ENCODE data around the gene BRMS1.
A peak's percentile ranks its signal among the peaks of the same experiment; 100 is the strongest.

The BRMS1 gene

DNA sequence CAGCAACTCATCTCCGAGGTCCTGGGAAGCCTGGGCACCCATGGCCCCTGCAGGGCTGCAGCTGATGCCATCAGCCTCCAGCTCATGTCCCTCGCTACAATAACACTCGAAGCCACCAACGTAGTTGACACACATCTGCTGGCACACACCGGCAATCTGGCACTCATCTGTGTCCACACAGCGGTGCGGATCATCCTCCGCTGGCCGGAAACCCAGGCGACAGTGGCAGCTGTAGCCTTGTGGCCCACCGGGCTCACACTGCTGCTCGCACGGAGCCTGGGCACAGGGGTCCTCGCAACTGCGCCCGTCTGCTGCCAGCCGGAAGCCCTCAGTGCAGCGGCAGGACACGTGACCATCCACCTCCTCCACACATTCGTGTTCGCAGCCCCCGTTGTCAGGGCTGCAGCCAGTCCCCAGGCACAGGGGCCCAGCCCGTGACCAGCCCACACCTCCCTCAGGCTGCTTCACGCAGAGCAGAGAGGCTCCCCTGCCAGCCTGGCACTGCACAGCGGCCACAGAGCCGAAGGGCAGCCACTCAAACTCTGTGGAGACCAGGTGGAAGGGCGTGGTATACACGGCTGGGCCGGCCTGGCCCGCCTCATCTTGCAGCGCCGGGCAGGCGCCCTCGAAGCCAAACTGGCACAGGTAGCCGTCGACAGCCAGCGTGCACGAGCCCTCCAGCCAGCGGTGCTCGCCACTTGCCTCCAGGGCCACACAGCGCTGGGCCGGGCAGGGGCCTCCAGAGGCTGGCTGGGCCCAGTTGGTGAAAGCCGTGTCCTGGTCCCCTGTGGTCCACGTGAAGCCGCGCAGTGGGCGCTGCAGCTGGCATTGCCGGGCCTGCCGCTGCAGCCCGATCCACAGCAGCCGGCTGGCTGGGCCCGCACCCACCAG, 28.7 kb downstream of the BRMS1 start:
- H3K4me3 ChIP-seq (ENCODE audit: low read depth, low read length): peak overlapping the region; percentile 58
- TF ChIP-seq, protein P1, sequence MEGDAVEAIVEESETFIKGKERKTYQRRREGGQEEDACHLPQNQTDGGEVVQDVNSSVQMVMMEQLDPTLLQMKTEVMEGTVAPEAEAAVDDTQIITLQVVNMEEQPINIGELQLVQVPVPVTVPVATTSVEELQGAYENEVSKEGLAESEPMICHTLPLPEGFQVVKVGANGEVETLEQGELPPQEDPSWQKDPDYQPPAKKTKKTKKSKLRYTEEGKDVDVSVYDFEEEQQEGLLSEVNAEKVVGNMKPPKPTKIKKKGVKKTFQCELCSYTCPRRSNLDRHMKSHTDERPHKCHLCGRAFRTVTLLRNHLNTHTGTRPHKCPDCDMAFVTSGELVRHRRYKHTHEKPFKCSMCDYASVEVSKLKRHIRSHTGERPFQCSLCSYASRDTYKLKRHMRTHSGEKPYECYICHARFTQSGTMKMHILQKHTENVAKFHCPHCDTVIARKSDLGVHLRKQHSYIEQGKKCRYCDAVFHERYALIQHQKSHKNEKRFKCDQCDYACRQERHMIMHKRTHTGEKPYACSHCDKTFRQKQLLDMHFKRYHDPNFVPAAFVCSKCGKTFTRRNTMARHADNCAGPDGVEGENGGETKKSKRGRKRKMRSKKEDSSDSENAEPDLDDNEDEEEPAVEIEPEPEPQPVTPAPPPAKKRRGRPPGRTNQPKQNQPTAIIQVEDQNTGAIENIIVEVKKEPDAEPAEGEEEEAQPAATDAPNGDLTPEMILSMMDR (IDR thresholded peaks at IDR 0.05; ENCODE audit: low read depth, low read length): no peak

- TF ChIP-seq, protein P1 (IDR thresholded peaks at IDR 0.05; ENCODE audit: low read depth, low read length): no peak
- H3K4me3 ChIP-seq (ENCODE audit: low read depth, low read length): peak overlapping the region; percentile 58
Measured at GRCh38 chr11:66315498-66315885, 29.4 kb downstream of the BRMS1 start.

- TF ChIP-seq, protein P1 (IDR thresholded peaks at IDR 0.05; ENCODE audit: low read depth, low read length): no peak
- H3K4me3 ChIP-seq (ENCODE audit: low read depth, low read length): peak overlapping the region; percentile 58
Measured at GRCh38 chr11:66314561-66315497, 30.1 kb downstream of the BRMS1 start.

GRCh38 chr11:66314186-66314501, 30.8 kb downstream of the BRMS1 start:
- peak overlapping the region; percentile 58 for H3K4me3 ChIP-seq (ENCODE audit: low read depth, low read length)
- TF ChIP-seq, protein P1 (IDR thresholded peaks at IDR 0.05; ENCODE audit: low read depth, low read length): no peak

DNA sequence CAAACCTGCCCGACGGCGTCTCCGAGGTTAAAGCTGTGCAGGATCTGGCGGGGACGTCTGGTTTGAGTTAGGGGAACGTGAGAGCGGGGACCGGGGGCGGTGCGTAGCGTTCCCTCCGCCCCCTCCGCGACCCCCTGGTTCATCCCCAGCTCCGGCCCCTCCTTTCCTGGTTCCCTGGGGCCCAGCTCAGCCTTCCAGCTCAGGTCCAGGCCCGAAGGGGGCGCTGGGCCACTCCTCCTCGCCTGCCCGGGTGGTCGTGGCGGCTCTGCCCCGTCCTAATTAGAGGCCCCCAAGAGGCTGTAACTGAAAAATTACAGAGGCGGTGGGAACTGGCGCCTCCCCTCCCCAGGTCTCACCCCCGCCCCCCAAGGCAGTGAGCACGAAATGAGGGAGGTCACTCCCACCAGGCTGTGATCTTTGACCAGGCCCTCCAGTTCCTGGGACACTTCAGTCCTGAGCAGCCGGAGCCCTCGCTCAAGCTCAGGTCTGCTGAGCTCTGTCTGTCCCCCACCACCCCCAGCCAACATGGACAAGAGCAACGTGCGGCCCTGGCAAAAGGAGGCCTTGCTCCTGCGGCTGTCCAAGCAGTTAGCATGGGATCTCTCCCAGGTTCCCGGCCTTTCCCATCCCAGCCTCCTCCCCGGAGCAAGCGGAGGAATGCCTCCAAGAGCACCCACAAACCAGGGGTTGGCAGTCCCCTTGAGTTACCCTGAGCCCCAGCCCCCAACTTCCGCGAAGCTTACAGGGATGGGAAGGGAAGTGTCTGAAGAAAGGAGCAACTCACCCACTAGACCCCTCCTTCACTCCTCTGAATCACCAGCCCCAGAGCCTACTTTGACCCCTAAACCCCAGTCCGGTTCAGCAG, 31.4 kb downstream of the BRMS1 start:
- peak overlapping the region; percentile 58 for H3K4me3 ChIP-seq (ENCODE audit: low read depth, low read length)

DNA sequence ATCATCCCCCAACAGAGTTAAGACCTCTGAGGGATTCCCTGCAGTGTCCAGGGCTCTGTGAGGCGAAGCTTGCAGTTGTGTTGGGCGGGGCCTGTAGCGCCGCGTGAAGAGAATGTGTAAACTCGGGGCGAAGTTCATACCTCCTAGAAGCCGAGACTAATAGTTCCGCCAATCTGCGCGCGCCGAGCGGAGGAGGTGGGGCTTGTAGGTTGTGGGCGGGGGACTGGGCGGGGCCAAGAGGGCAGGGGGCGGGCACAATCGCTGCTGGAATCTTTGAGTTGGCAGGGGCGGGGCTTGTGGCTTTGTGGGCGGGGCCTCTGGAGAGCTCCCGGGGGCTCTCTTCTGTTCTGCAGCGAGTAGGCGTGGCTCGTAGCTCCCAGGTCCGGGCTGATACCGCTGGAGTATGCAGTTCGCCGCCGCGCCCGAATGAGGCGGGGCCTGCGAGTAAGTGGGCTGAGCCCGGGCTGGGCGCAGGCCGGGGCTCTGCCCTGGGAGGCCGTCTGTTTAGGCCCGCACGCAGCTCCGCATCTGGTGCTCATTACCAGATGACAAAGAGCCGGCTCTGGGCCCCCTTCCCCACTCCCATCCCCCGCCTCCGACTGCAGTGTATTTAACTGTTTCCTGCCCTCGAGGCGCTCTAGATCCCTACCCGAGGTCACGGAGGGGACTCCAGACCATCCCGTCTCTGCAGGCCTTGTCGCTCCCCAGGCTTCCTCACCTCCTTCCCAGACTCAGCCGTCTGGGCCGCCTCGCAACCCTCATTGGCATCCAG, 32.2 kb downstream of the BRMS1 start:
- peak overlapping the region; percentile 66 for H3K4me3 ChIP-seq (ENCODE audit: low read depth, low read length)
- TF ChIP-seq, protein P1 (IDR thresholded peaks at IDR 0.05; ENCODE audit: low read depth, low read length): no peak

More for the DNA sequence above, 31.4 kb downstream of the BRMS1 start:
- TF ChIP-seq, protein P1 (IDR thresholded peaks at IDR 0.05; ENCODE audit: low read depth, low read length): peak; percentile 20

Measured in WI38 (cell line).